GM12878 (cell line): ENCODE results near the gene BTNL8.

Experiments
- CTCF ChIP-seq, 3 experiments: IDR thresholded peaks in 2 of 3; conservative IDR thresholded peaks in 1 of 3; 2 replicates each; pipeline ENCODE4 v1.5.1; 2011; ENCODE audit warnings: low read depth in 3 of 3, low read length in 3 of 3, mild to moderate bottlenecking in 3 of 3, control low read depth in 2 of 3, moderate library complexity in 2 of 3, inconsistent platforms in 1 of 3, mixed read lengths in 1 of 3; ENCODE audit not compliant: control insufficient read depth in 2 of 3, insufficient read depth in 1 of 3; ENCODE audit errors: extremely low read depth in 1 of 3
- EZH2 ChIP-seq: IDR thresholded peaks from 2 replicates; pipeline ENCODE4 v1.6.1; 2012; ENCODE audit warnings: low read depth, mild to moderate bottlenecking, control low read depth, inconsistent platforms, low read length, borderline replicate concordance; ENCODE audit not compliant: control insufficient read depth
- JUNB ChIP-seq: IDR thresholded peaks from 2 replicates; pipeline ENCODE4 v1.6.1; 2016; ENCODE audit warnings: antibody characterized with exemption, mild to moderate bottlenecking
- POLR2A ChIP-seq: IDR thresholded peaks from 2 replicates; pipeline ENCODE4 v1.6.1; 2011; ENCODE audit warnings: low read depth, mild to moderate bottlenecking, low read length
- RCOR1 ChIP-seq: conservative IDR thresholded peaks from 2 replicates; pipeline ENCODE4 v1.6.1; 2012; ENCODE audit warnings: low read depth, low read length, improper control_type of control experiment
- SRF ChIP-seq, 2 experiments: IDR thresholded peaks; 2 replicates each; pipeline ENCODE4 v1.6.1; 2011; ENCODE audit warnings: low read depth in 2 of 2, low read length in 2 of 2, mild to moderate bottlenecking in 1 of 2, moderate library complexity in 1 of 2
- SUPT20H ChIP-seq: IDR thresholded peaks from 2 replicates; pipeline ENCODE4 v1.6.1; 2011; ENCODE audit warnings: low read depth, mild to moderate bottlenecking, low read length, moderate library complexity, borderline replicate concordance; ENCODE audit not compliant: control insufficient read depth
- TAF1 ChIP-seq: IDR thresholded peaks from 2 replicates; pipeline ENCODE4 v1.6.1; 2011; ENCODE audit warnings: mild to moderate bottlenecking, low read depth, low read length, borderline replicate concordance
- ZNF274 ChIP-seq: IDR thresholded peaks from one replicate; pipeline ENCODE4 v1.8.0; 2011; ENCODE audit not compliant: insufficient read length, insufficient read depth
- ZNF592 ChIP-seq: fragments of 450-650 bp; IDR thresholded peaks from 2 replicates; pipeline ENCODE4 v1.6.1; 2017; ENCODE audit warnings: mild to moderate bottlenecking, moderate library complexity
- TF ChIP-seq, protein P1 (sequence below): IDR thresholded peaks from 2 replicates; pipeline ENCODE4 v1.6.1; 2012; ENCODE audit warnings: mild to moderate bottlenecking, low read depth, low read length

DNA sequence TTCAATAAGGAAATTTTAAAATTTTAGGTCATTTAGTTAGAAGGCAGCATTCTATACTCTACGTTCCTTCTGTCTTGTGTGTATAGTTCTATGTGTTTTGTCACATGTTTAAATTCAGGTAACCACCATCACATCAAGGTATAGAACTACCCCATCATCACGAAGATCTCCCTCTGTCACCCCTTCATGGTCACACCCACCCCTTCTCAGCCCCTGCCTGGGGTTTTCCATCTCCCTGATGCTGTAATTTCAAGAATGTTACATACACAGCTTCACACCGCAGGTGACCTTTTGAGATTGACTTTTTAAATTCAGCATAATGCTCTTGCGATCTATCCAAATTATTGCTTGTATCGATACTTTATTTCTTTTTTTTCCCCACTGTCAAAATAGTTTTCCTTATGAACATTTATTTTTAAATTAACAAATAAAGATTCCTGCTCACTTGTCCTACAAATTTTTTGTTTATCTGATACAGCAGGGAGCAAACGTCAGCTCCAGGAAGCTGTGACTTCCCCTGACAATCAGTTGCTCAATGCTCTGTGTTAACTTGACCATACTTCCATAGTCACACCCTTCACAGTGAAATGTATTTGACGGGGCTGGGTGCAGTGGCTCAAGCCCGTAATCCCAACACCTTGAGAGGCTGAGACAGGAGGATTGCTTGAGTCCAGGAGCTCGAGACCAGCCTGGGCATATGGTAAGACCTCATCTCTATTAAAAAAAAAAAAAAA is 10.2 kb downstream of the BTNL8 start:
- TF ChIP-seq TAF1 (no peak), POLR2A (no peak), CTCF (IDR thresholded peaks at IDR 0.05 in 2 of 3, conservative IDR thresholded peaks at IDR 0.05 in 1 of 3; ENCODE audit: control insufficient read depth in 2 of 3, extremely low read depth in 1 of 3, insufficient read depth in 1 of 3, low read depth in 3 of 3, low read length in 3 of 3) (no peak), JUNB (peak; percentile 40), ZNF274 (no peak), ZNF592 (no peak), SRF (IDR thresholded peaks at IDR 0.05; ENCODE audit: low read depth in 2 of 2, low read length in 2 of 2) (no peak), SUPT20H (no peak), EZH2 (no peak), RCOR1 (no peak)
- TF ChIP-seq, protein P1, sequence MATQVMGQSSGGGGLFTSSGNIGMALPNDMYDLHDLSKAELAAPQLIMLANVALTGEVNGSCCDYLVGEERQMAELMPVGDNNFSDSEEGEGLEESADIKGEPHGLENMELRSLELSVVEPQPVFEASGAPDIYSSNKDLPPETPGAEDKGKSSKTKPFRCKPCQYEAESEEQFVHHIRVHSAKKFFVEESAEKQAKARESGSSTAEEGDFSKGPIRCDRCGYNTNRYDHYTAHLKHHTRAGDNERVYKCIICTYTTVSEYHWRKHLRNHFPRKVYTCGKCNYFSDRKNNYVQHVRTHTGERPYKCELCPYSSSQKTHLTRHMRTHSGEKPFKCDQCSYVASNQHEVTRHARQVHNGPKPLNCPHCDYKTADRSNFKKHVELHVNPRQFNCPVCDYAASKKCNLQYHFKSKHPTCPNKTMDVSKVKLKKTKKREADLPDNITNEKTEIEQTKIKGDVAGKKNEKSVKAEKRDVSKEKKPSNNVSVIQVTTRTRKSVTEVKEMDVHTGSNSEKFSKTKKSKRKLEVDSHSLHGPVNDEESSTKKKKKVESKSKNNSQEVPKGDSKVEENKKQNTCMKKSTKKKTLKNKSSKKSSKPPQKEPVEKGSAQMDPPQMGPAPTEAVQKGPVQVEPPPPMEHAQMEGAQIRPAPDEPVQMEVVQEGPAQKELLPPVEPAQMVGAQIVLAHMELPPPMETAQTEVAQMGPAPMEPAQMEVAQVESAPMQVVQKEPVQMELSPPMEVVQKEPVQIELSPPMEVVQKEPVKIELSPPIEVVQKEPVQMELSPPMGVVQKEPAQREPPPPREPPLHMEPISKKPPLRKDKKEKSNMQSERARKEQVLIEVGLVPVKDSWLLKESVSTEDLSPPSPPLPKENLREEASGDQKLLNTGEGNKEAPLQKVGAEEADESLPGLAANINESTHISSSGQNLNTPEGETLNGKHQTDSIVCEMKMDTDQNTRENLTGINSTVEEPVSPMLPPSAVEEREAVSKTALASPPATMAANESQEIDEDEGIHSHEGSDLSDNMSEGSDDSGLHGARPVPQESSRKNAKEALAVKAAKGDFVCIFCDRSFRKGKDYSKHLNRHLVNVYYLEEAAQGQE, result no peak
